ENCODE data around the gene TBC1D16. TPM values are rescaled to one million over a fixed set of nuclear protein-coding genes. Genes with fewer than 3 reads are reported as not detected.

Gene TBC1D16, protein sequence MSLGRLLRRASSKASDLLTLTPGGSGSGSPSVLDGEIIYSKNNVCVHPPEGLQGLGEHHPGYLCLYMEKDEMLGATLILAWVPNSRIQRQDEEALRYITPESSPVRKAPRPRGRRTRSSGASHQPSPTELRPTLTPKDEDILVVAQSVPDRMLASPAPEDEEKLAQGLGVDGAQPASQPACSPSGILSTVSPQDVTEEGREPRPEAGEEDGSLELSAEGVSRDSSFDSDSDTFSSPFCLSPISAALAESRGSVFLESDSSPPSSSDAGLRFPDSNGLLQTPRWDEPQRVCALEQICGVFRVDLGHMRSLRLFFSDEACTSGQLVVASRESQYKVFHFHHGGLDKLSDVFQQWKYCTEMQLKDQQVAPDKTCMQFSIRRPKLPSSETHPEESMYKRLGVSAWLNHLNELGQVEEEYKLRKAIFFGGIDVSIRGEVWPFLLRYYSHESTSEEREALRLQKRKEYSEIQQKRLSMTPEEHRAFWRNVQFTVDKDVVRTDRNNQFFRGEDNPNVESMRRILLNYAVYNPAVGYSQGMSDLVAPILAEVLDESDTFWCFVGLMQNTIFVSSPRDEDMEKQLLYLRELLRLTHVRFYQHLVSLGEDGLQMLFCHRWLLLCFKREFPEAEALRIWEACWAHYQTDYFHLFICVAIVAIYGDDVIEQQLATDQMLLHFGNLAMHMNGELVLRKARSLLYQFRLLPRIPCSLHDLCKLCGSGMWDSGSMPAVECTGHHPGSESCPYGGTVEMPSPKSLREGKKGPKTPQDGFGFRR
- 56.9 and 64.1 TPM in 2 replicates for total RNA-seq

DNA sequence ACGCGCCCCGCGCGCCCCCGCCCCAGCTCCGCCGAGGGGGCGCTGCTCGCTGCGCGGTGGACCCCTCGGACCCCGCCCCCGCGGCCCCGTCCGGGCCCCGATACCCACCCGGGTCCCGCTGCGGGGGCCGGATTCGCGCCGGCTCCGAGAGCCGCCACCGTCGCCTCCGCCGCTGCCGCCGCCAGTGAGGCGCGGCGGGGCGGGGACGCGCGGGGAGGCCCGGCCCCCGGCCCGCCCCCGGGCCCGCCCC is at the start of gene TBC1D16:
TBC1D16 (minus strand) TSS at position 186 of the 250 bp plus-strand sequence. CDS start 22,325 bp downstream, outside the sequence.

DNA sequence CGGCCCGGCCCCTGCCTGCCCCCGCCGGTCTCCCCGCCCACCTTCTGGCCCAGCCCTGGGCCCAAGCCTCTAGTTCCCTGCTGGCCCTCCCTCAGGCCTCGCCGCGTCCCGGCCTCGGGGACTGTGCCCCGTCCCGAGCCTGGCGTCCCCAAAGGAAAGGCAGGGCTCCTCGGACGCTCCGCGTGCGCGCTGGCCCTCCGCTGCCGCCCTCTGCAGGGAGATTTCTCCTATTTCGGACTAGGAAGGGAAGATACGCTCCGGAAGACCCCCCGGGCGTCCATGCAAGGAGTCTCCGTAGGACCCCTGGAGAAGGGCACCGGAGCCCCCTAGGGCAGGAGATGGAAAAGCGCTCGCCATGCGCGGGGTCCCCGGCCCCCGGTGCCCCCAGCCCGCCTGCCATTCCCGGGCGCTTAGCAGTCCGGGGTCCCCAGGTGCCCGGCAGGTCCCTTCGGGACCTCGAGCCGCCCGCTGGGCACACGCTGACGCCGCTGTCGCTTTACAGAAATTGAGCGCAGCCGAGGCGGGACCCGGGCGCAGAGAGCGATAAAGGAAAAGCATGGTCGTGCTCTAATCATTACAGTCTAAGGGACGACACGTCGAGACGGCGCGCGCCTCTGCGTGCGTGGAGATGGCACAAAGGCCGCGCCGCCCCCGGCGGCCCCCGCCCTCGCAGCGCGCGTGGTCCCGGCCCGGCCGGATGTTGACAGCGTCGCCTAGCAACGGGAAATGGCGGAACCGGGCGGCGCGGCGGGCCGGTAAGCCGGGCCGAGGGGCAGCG is 454 bp upstream of the TBC1D16 start, which contains the start of gene CCDC40:
CCDC40 (plus strand) TSS at position 706 of the 778 bp plus-strand sequence; CDS start at position 727, 21 bp downstream.

Other genes starting within 250 kb of the TBC1D16 start
- gene CBX8, start 238.8 kb downstream of the TBC1D16 start, total RNA-seq, result 3.6 and 4.2 TPM in 2 replicates
- 9.5 and 13.5 TPM in 2 replicates for gene CBX4, start 196.4 kb downstream of the TBC1D16 start, total RNA-seq
- 0.78 and 5.7 TPM in 2 replicates for gene CCDC40, start 770 bp upstream of the TBC1D16 start, total RNA-seq
- 82.9 and 91.9 TPM in 2 replicates for gene GAA, start 65.7 kb upstream of the TBC1D16 start, total RNA-seq
- 59.5 and 64.0 TPM in 2 replicates for gene EIF4A3, start 111.3 kb upstream of the TBC1D16 start, total RNA-seq
- gene CARD14, start 134.2 kb upstream of the TBC1D16 start, total RNA-seq, result 0.15 TPM in 1 of 2 replicates, not detected in the other
- gene SGSH, start 184.5 kb upstream of the TBC1D16 start, total RNA-seq, result 19.2 and 19.4 TPM in 2 replicates
- 11.9 and 13.3 TPM in 2 replicates for gene SLC26A11, start 184.6 kb upstream of the TBC1D16 start, total RNA-seq
- gene RNF213, start 225.0 kb upstream of the TBC1D16 start, total RNA-seq, result 56.3 and 57.3 TPM in 2 replicates

All from cardiac ventricle fibroblast (primary cell).